HL-60/S4 (cell line): Measurements from ENCODE around the gene GBF1.
"Not testable (repeated sequence)": the region's sequence is repeated elsewhere in the genome, so short reads cannot be mapped to it uniquely, and the experiment has no call there.

Experiments used
- in situ Hi-C: fragments of 300-500 bp; cut with MboI; formaldehyde crosslinking; loops from 2 replicates; pipeline ENCODE4 v1.14.3; 2022; ENCODE audit warnings: low sequenced_read_pairs

The GBF1 gene

DNA sequence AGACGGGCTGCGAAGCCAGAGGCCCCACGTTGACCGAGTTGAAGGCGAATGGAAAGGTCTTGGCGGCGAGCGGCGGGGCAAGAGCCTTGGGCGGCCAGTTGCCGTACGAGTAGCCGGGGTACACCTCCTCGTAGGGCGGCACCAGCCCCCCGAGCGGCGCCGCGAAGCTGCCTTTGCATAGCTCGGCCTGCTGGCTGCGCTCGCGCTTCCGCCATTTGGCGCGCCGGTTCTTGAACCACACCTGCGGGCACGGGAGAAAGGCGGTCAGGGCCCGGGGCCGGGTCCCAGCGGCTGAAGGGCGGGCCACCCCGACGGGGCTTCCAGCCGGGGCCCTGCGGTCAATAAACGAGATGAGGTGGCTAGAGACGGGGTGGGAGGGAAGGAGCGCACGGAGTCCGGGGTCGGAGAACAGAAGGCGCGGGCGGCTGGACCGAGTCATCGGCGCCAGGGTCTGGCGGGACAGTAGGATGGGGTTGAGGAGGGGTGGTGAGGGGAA is 14.4 kb upstream of the GBF1 start:
- in situ Hi-C loops = loop anchor here (10.0 to 25.0 kb wide), 2 partner anchors 124 to 356 kb away; no protein-coding TSS in a partner anchor

DNA sequence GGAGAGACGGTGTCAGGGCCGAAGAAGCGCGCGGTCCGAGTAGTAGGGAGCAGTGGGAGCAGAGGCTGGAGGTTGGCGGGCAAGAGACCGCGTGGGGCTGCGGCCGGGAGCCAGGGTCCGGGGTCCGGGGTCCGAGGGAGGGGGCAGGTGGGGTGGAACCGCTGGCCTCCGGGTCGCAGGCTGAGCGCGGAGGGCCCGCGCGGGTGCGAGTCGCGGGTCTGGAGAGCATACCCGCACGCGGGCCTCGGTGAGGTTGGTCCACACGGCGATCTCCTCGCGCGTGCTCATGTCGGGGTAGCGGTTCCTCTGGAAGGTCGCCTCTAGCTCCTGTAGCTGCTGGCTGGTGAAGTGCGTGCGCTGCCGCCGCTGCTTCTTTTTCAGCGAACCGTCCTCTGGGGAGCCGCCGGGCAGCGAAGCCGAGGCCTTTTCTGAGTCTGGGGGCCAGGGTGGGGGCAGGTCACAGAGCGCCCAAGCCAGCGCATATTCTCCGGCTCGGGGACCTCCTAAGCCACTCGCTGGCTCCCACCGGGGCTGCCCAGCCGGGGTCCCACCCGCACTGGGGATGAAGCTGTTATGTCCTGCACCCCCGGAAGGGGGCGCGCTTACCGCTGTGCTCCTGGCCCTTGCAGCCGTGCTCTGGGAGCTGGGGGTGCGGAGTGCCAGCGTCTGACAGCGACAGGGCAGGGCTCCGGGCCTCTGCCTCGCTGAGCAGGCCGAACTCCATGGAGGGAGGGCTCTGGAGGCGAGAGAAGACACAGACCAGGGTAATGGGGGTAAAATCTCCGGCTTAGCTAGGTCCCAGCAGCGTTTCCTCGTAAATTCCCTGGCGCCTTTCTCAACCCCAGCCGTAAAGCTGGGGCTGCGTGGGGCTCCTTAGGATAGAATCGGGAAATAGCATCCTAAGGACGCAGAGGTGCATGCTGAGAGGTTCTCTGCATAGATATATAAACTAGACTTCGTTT is 13.7 kb upstream of the GBF1 start:
- in situ Hi-C loops = loop anchor here (10.0 to 25.0 kb wide), 2 partner anchors 123 to 356 kb away; no protein-coding TSS in a partner anchor

DNA sequence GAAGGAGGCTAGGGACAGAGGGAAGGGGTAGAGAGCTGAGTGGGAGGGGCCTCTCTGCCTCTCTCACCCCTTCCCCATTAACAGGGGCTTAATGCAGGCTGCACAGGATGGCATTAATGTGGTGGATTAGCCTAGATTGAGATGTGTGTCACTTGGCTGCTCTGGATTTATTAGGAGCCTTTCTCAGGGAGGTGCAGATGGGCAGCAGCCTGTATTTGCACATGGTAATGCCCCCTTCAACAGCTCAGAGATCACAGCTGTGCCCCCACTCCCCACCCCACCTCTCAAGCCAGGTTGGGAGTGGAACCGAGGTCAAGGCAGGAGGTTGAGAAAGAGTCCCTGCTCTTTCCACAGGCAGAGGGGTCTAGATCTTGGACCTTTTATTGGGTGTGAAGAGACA is 11.3 kb upstream of the GBF1 start:
- in situ Hi-C loops = loop anchor here (10.0 to 25.0 kb wide), 2 partner anchors 121 to 353 kb away; no protein-coding TSS in a partner anchor

DNA sequence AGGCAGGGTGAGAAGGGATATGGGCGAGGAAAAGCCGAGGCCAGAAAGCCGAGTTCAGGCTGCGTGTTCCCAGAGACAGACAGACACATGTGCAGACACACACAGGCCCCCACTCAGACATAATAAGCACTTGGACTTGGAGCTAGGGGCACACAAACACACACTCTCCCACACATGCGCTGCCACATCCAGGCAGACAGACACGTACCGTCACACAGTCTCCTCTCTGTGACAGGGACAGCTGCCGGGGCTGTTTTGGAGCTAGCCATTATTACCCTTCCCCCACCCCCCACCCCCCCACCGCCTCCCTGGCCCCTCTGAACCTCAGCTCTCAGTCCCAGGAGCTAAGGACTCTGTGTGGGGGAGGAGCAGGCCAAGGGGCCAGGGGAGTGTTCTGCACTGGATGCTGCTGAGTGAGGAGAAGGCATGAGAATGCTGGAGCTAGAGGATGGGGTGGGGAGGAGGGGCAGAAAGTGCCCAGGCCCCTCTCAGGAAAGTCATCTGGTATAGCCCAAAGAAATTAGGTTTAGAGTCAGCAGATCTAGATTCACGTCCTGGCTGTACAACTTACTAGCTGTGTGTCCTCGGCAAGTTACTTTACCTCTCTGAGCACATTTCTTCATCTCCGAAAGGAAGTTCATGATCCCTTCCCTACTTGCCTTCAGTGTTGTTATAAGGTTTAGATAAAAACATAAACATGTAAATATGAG is 10.3 kb upstream of the GBF1 start:
- in situ Hi-C loops = loop anchor here (10.0 to 25.0 kb wide), 2 partner anchors 120 to 352 kb away; no protein-coding TSS in a partner anchor

DNA sequence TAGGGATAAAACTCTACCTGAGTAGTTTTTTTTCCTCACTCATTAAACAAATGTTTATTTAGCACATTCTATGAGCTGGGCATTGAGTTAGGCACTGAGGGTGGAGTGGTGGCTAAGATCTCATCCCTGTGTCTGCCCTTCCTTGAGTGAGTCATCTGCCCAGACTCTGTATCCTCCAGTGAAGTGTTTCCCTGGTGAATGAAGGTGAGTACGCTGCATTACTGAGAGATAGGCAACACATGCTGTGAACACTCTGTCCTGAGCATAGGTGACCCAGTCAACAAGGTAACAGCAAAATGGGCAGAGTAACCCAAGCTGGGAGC is 9.8 kb upstream of the GBF1 start:
- in situ Hi-C loops = loop anchor here (10.0 to 25.0 kb wide), 2 partner anchors 119 to 352 kb away; no protein-coding TSS in a partner anchor

DNA sequence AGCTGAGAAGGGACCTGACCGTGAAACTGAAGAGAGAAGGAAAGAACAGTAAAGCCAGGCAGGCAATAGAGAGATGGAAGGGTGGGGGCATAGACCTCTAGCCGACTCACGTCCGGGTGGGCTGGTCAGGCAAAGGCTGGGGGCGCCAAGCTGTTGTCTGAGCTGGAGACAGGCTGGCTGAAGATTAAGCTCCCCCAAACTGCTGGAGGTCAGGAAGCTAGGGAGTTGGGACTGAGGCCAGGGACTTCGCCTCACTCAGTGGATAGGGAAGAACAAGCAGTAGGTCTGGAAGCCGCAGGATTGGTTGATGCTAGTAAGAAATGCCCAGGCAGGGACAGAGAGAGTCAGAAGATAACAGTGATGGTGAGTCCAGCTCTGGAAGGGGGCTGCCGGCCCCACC is 9.3 kb upstream of the GBF1 start:
- in situ Hi-C loops = loop anchor here (10.0 to 25.0 kb wide), 2 partner anchors 119 to 351 kb away; no protein-coding TSS in a partner anchor

DNA sequence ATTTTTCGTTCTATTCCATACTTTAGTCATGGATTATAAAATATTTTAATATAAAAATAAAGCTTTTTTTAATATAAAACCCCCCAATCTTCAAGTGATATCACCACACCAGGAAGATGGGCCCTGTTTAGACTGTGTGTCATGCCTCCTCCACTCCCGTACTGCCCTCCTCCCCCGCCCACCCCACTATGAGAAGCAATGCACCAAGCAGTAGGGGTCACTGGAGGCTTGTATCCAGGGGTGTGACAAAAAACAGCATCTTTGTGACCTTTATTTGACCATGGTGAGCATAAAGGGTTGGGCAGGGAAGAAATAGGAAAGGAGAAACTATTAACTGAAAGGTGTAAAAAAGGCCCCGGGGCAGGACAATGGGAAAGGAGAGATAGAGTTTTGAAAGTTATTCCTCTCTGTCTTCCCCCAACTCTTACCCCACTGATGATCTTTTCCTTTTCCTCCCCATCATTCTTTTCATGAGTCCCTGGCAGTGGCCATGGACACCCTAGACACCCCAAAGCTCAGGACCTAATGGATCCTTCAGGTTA is 7.5 kb upstream of the GBF1 start:
- in situ Hi-C loops = loop anchor here (10.0 to 25.0 kb wide), 2 partner anchors 117 to 350 kb away; no protein-coding TSS in a partner anchor

DNA sequence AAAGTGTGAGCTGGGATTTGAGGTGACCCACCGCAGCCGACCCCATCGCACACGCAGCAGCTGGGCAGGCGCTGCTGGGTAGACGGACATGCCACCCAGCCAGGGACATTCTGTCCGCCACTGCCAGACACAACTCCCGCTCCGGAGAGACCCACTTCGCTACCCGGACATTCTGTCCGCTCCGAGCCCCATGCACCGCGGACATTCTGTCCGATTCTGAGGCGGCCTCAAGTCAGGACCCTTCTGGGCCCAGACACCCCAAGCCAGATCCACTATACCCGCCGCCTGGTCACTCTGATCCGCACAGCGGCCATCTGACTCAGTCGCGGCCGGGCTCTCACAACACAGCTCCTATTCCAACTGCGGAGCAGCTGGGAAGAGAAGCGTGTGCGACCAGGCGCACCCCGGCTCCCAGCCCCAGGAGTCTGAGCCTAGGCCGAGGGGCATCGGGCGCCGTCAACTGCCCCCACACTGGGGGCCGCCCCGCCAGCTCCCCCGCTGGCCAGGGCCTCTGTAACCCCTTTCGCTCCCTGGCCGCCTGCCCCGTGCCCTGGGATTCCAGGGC is 4.8 kb upstream of the GBF1 start:
- in situ Hi-C loops = loop anchor here (25.0 kb wide), 1 partner anchor 347 kb away; no protein-coding TSS in a partner anchor

DNA sequence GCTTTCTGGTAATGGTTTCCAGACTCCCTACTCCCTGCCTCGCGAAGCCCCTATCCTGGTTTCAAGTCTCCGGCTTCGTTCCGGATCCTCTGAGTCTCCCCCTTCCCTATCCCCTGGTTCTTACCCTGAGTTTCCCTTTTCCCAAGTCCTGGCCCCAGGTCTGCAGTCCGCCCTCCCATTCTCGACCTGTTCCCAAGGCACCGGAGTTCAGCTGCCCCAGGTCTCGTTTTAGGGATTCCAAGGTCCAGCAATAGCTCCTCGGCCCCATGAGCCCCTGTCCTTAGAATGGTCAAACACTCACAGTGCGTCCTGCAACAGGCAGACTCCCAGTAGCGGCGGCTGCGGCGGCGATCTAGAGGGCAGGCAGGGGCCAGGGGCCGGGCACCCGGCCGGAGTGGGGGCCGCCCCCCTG is 4.3 kb upstream of the GBF1 start:
- in situ Hi-C loops = loop anchor here (25.0 kb wide), 1 partner anchor 346 kb away; no protein-coding TSS in a partner anchor

DNA sequence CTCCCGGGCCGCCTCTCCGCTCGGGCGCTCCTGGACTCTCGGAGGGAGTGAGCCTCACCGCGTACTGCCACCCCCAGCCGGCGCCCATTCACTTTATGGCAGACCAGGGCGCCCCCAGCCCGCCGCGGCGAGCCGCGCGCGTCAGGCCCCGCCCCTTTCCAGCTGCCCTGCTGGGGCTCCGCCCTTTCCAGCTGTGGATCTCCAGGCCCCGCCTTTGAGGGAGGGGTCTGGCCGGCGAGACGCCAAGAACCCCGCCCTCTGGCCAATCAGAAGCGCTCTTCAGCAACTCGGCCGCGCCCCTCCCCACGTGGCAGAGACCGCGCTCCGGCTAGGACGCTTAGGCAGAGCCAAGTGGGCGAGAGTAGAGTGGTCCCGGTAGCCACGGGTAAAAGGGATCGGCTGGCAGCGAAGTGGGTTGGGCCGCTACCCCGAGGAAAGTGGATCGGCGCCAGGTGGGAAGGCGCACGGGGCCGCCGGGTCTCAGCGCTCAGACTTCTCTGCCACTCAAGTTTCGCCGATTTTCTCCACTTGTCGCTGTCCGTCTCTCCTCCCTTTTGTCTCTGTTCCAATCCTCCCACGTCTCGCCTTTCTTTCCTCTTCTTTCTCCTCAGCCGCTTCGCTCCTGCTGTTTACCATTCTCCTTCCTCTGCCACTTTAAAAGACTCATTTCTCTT is 3.8 kb upstream of the GBF1 start, which contains the start of gene PITX3:
Gene PITX3 (minus strand): TSS at position 69 of the 674 bp plus-strand sequence. CDS start 9,432 bp downstream, outside the sequence.
- in situ Hi-C loops = loop anchor here (25.0 kb wide), 1 partner anchor 346 kb away; no protein-coding TSS in a partner anchor

DNA sequence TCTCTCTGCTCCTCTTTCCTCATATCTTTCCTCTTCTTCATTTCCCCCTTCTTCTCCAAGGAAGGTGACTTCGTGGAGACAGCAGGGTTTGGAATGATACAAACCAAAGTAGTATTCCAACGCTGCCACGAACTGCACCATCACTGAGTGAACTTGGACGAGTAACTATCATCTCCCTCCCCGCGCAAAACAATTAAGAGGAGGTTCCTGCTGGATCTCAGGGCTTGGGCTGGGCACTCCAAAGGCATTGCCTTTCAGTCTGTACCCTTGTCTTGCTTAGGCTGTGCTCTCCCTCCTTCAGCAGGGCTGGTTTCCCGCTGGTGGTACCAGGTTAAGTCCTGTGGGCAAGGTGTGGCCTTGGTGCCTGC is 3.2 kb upstream of the GBF1 start:
- in situ Hi-C loops = loop anchor here (25.0 kb wide), 1 partner anchor 345 kb away; no protein-coding TSS in a partner anchor

DNA sequence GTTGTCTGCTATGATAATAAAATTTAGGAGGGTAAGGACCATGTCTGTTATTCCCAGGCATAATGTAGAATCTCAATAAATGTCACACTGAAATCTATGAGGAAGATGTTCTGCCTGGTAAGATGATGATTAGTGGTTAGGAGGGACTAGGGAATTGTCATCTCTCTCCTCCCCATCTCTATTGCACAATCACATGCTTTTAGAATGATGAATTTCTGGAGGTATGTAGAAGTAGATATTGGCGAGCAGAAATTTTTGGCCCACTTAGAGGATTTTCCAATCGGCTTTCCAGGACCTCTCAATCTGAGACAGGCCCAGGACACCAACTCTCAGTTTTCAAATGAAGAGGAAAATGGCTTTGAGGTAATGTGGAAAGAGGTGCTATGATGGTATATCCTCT is 2.0 kb upstream of the GBF1 start:
- in situ Hi-C loops = loop anchor here (25.0 kb wide), 1 partner anchor 344 kb away; no protein-coding TSS in a partner anchor

DNA sequence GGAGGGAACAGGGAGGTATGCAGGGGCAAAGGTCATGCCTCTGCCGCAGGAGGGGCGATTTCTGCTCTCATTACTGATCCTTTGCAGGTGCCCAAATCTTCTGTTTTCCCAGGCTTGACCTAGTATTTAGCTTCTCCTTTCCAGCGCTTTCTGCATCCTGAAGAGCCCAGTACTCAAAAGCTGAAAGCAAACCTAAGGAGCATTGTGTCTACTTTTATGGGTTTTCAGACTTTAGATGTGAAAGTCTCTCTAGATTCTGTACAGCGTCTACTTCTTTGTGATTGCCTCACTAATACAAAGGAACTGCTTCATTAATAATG is 560 bp downstream of the GBF1 start:
- in situ Hi-C loops = loop anchor here (25.0 kb wide), 1 partner anchor 341 kb away; no protein-coding TSS in a partner anchor

DNA sequence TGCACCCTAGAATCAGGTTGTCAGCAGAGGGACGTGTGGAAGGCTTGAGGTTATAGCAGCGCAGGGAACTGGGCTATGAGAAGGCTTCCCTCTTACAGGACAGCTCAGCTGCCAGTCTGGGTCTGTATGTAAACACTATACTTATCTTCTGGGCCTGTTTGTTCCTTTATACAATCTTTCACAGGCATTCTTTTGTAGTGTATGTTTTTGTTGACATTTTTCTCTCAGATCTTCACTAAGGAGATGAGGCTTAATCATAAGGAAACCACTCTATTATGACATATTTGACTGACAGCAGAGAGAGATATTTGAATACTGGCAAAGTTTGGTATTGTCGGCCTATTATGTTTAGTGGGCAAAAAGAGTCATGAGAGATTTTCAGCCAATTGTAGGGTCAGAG is 929 bp downstream of the GBF1 start:
- in situ Hi-C loops = loop anchor here (25.0 kb wide), 1 partner anchor 341 kb away; no protein-coding TSS in a partner anchor

DNA sequence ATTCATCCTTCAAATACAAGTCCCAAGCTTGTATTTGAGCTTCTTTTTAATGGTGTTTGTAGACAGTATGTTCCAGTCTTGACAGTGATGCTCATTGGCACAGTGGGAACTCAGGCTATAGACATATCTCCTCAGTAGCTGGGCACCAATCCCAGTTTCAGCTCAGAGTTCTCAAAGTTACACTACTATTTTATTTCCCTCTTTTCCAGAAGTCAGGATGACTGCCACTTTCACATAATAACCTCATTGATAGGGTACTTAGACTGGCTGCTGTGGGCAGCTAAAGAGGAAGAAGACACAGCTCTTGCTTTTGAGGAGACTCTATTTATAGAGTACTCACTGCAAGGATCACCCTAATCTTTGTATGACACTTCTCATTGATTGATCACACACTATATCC is 2.4 kb downstream of the GBF1 start:
- in situ Hi-C loops = loop anchor here (25.0 kb wide), 1 partner anchor 340 kb away; no protein-coding TSS in a partner anchor

DNA sequence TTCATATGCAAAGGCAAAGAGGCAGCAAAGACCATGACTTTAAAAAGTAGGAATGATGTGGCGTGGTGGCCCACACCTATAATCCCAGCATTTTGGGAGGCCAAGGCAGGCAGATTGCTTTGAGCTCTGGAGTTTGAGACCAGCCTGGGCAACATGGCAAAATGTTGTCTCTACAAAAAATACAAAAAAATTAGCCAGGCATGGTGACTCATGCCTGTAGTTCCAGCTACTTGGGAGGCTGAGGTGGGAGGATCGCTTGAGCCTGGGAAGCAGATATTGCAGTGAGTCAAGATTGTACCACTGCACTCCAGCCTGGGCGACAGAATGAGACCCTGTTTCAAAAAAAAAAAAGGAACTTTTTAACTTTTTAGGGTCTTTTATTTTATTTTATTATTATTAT is 7.2 kb downstream of the GBF1 start:
- in situ Hi-C loops = not testable (repeated sequence)

DNA sequence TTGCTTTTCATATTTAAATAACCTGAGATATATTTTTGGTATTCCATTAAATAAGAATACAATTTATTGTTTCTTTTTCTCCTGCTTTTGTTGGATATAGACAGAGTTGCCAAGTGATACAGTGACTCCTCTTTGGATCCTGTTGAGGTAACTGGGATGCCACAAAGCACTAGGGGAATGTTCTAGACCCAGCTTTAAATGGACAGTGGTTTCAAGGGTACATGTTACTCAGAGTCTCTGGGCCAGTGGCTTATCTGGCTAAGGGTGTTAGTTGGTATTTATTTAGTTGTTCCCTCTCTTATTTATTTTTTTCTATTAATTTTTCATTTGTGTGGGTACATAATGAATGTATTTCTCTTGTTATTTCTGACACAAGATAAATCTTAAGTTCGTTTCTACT is 9.1 kb downstream of the GBF1 start:
- in situ Hi-C loops = no loop called here

DNA sequence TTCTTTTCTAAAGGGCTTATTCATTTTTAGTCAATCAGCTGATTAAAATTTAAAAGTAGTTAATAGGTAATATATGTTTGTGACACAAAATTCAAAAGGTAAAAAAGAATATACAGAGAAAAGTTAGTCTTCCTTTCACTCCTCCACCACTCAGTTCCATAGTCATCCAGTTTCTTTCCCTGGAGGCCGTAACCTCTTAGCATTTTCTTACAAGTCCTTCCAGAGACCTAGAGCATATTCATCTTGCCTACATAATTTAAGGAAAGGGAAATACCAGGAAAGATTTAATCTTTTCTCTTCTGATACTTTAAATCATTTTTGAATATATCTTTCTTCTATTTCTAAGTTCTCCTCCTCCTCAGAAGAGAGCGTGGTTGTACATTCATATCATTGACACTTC is 10.1 kb downstream of the GBF1 start:
- in situ Hi-C loops = no loop called here

DNA sequence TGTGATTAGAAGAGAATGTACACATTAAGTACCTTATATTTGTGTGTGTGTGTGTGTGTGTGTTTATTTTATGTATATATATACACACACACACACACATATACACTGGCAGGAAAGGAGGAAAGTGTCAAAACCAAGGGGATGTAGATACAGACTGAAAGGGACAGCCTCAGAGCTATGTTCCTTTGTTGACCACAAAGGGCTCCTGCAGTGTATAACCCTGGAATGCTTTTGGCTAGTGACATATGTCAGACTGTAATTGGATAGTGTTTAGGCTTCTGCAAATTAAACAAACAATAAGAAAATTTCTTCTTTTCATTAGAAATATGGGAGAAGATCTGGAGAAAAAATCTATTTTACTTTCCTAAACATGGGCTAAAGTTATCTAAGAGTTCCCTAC is 15.9 kb downstream of the GBF1 start:
- in situ Hi-C loops = no loop called here

DNA sequence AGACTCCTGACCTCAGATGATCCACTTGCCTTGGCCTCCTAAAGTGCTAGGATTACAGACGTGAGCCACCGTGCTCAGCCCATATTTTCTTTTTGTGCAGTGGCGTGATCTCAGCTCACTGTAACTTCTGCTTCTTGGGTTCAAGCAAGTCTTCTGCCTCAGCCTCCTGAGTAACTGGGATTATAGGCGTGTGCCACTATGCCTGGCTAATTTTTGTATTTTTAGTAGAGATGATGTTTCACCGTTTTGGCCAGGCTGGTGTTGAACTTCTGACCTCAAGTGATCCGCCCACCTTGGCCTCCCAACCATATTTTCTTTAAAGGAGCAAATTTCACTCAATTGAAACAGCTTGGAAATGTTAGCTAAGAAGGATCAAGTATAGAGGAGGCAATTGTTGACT is 16.5 kb downstream of the GBF1 start:
- in situ Hi-C loops = no loop called here
